ENCODE results near the gene ACTA2. TPM values are rescaled to one million over a fixed set of nuclear protein-coding genes. Genes with fewer than 3 reads are reported as not detected.

The ACTA2 gene
- total and polyA plus RNA-seq, 2 donors (not counting 1 experiment from before 2014, with no cell fraction given): 1.8 to 3.7 TPM

DNA sequence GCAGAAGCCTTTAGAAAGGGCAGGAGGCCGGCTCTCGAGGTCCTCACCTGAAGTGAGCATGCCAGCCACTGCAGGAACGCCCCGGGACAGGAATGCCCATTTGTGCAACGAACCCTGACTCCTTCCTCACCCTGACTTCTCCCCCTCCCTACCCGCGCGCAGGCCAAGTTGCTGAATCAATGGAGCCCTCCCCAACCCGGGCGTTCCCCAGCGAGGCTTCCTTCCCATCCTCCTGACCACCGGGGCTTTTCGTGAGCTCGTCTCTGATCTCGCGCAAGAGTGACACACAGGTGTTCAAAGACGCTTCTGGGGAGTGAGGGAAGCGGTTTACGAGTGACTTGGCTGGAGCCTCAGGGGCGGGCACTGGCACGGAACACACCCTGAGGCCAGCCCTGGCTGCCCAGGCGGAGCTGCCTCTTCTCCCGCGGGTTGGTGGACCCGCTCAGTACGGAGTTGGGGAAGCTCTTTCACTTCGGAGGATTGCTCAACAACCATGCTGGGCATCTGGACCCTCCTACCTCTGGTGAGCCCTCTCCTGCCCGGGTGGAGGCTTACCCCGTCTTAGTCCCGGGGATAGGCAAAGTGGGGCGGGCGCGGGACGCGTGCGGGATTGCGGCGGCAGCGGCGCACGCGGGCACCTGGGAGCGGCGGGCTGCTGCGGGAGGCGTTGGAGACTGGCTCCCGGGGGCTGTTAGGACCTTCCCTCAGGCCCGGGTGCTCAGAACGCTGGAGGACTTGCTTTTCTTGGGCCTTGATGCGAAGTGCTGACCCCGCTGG lies 38.0 kb upstream of the ACTA2 start, which contains the start of gene FAS:
Gene FAS (plus strand): TSS at position 415 of the 777 bp plus-strand sequence. CDS start 79 bp downstream, at position 494.
- POLR2A ChIA-PET: interaction anchor here (0.6 to 1.4 kb wide), 2 partner anchors 19 to 47 kb away, joined by 3 read pairs; no protein-coding TSS in a partner anchor
- intact Hi-C loops (cut with micrococcal nuclease): loop anchor here (1.0 to 10.0 kb wide), 5 partner anchors 8 to 714 kb away; partner anchors contain the start of genes KIF20B and STAMBPL1
- Histone ChIP-seq H3K4me3 (ENCODE audit: control extremely low read depth in 1 of 5, extremely low read depth in 1 of 5, insufficient read depth in 1 of 5, low read depth in 2 of 5, low read length in 4 of 5) (peak within 1 kb of the TSS; percentile 73 to 95 (median 86)), H3K4me2 (replicated peaks; ENCODE audit: low read depth, low read length, poor library complexity, severe bottlenecking) (peak within 1 kb of the TSS; percentile 91), H3K36me3 (replicated peaks in 1 of 2; ENCODE audit: control extremely low read depth in 1 of 2, control insufficient read depth in 1 of 2, extremely low read depth in 1 of 2, insufficient read depth in 2 of 2, low read length in 1 of 2) (no peaks in the 10 kb centered on the region), H3K9me3 (ENCODE audit: control extremely low read depth in 1 of 3, control insufficient read depth in 2 of 3, insufficient read depth in 1 of 3, low read length in 2 of 3) (peaks cover 0 to 8% (median 7%) of the 10 kb centered on the region in 3 donors), H2AFZ (ENCODE audit: insufficient read depth, low read depth, low read length, poor library complexity, severe bottlenecking) (peak within 1 kb of the TSS; percentile 88), H3K27ac (ENCODE audit: low read length in 2 of 2) (peak within 1 kb of the TSS; percentile 63 to 80), H3K9ac (ENCODE audit: low read length) (peak within 1 kb of the TSS; percentile 93), H3K4me1 (ENCODE audit: control insufficient read depth in 2 of 2, insufficient read depth in 2 of 2, low read length in 2 of 2) (peaks cover 17 to 25% of the 10 kb centered on the region in 2 donors), H3K79me2 (ENCODE audit: control insufficient read depth, insufficient read depth, low read length) (peaks cover 15% of the 10 kb centered on the region), H4K20me1 (ENCODE audit: control insufficient read depth, insufficient read depth, low read length, poor library complexity, severe bottlenecking) (no peaks in the 10 kb centered on the region), H3K27me3 (replicated peaks in 1 of 4; ENCODE audit: control extremely low read depth in 1 of 4, control insufficient read depth in 3 of 4, insufficient read depth in 4 of 4, low read length in 3 of 4) (no peaks in the 10 kb centered on the region)
- DNase-seq (peak; percentile 87), ATAC-seq (ENCODE audit: low read depth) (peak; percentile 65)
- no peak for TF ChIP-seq EZH2 (IDR thresholded peaks at IDR 0.05; ENCODE audit: borderline replicate concordance, insufficient read depth, low read depth, low read length, poor library complexity, severe bottlenecking)
- TF ChIP-seq, protein P1, sequence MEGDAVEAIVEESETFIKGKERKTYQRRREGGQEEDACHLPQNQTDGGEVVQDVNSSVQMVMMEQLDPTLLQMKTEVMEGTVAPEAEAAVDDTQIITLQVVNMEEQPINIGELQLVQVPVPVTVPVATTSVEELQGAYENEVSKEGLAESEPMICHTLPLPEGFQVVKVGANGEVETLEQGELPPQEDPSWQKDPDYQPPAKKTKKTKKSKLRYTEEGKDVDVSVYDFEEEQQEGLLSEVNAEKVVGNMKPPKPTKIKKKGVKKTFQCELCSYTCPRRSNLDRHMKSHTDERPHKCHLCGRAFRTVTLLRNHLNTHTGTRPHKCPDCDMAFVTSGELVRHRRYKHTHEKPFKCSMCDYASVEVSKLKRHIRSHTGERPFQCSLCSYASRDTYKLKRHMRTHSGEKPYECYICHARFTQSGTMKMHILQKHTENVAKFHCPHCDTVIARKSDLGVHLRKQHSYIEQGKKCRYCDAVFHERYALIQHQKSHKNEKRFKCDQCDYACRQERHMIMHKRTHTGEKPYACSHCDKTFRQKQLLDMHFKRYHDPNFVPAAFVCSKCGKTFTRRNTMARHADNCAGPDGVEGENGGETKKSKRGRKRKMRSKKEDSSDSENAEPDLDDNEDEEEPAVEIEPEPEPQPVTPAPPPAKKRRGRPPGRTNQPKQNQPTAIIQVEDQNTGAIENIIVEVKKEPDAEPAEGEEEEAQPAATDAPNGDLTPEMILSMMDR (IDR thresholded peaks at IDR 0.05): peak; percentile 7
- Mint-ChIP-seq H3K4me1 (peaks cover 43% of the 10 kb centered on the region), H3K27me3 (no peaks in the 10 kb centered on the region), H3K4me3 (peak within 1 kb of the TSS; percentile 98), H3K9me3 (ENCODE audit: insufficient read depth) (peaks cover 4% of the 10 kb centered on the region), H3K27ac (peak within 1 kb of the TSS; percentile 83)
- CTCF ChIA-PET: interaction anchor here (0.8 to 6.1 kb wide), 12 partner anchors 8 to 227 kb away, joined by 3 to 76 read pairs (median 4); partner anchors contain the start of gene CH25H
- under 1% methylated on average over 48 of the region's 51 CpGs for WGBS (ENCODE audit: insufficient coverage)
